Mucosa of descending colon (tissue), 3 donors: Measurements from ENCODE around the gene PTPRJ. TPM values are rescaled to one million over a fixed set of nuclear protein-coding genes. Genes with fewer than 3 reads are reported as not detected.

Source experiments
- ATAC-seq: fragments of 200-7000 bp; cut with Tn5 transposase; one replicate; pipeline ENCODE4 v1.9.1; 2020; ENCODE audit warnings: mild to moderate bottlenecking, moderate library complexity
- DNase-seq, 3 donors: peaks; one replicate each; pipeline ENCODE4 v3.0.0-alpha.2; 2020
- H3K36me3 ChIP-seq: fragments of 200-600 bp; one replicate; pipeline ENCODE4 v1.8.0; 2021; ENCODE audit warnings: low read depth, mild to moderate bottlenecking
- H3K4me1 ChIP-seq: fragments of 200-600 bp; one replicate; pipeline ENCODE4 v1.8.0; 2021; ENCODE audit warnings: low read depth, mild to moderate bottlenecking
- H3K4me3 ChIP-seq: fragments of 200-600 bp; one replicate; pipeline ENCODE4 v1.8.0; 2021; ENCODE audit warnings: mild to moderate bottlenecking
- H3K9me3 ChIP-seq: fragments of 200-600 bp; one replicate; pipeline ENCODE4 v1.8.0; 2021; ENCODE audit warnings: mild to moderate bottlenecking
- intact Hi-C, 2 donors: fragments of 100-400 bp; cut with DNase I in 1 of 2; cut with micrococcal nuclease in 1 of 2; formaldehyde crosslinking; loops; one replicate each; pipeline versions ENCODE4 v1.11.0 to v1.11.1; 2022; cut with DNase I, micrococcal nuclease
- total RNA-seq, 3 donors: library from RNA; stranded (reverse); fragmentation: NEBNext Ultra II Directional in 2 of 3; extraction: Animal tissue kit (Norgen Biotek cat#: 25700) in 2 of 3; gene quantifications; one replicate each; pipeline versions ENCODE4 v1.2.1 to v1.2.4, GENCODE V29; 2021 to 2023
- TF ChIP-seq, protein P1 (sequence below): fragments of 200-600 bp; IDR thresholded peaks from one replicate; pipeline ENCODE4 v1.8.0; 2022; ENCODE audit warnings: antibody characterized with exemption, mild to moderate bottlenecking
- donor health status: DM: no; HTN: no; CAD: no; lungs with moderate emphysema.
- donor health status: DM: no; HTN: no; CAD: no.
- donor health status: DM: no; HTN: yes; CAD: no.

The PTPRJ gene
- total RNA-seq, 3 donors from 2014 or later, result 27.8 to 54.6 (median 44.0) TPM

DNA sequence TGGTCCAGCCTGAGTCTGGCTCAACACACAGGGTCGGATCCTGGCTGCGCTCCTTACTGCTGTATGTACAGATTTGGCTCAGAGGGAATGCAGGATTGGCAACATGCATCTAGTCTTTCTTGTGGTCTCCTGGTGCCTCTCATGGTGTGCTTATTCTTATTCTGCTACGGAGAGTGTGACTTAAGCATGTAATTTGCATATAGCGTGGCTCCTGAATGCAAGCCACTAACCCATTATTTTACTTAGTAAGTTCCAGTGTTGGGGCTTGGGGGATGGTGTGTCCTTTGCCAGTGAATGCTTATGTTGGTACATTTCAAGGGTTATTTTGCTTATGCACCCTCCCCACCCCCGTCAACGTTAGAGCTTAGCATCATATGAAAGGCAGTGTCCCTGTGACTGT lies 51.2 kb downstream of the PTPRJ start:
- TF ChIP-seq, protein P1, sequence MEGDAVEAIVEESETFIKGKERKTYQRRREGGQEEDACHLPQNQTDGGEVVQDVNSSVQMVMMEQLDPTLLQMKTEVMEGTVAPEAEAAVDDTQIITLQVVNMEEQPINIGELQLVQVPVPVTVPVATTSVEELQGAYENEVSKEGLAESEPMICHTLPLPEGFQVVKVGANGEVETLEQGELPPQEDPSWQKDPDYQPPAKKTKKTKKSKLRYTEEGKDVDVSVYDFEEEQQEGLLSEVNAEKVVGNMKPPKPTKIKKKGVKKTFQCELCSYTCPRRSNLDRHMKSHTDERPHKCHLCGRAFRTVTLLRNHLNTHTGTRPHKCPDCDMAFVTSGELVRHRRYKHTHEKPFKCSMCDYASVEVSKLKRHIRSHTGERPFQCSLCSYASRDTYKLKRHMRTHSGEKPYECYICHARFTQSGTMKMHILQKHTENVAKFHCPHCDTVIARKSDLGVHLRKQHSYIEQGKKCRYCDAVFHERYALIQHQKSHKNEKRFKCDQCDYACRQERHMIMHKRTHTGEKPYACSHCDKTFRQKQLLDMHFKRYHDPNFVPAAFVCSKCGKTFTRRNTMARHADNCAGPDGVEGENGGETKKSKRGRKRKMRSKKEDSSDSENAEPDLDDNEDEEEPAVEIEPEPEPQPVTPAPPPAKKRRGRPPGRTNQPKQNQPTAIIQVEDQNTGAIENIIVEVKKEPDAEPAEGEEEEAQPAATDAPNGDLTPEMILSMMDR, result no peak
- no peak for DNase-seq
- intact Hi-C loops, result no loop called here
- H3K4me3 ChIP-seq, result no peak overlapping the region
- no peaks in the 10 kb centered on the region for H3K36me3 ChIP-seq
- no peaks in the 10 kb centered on the region for H3K9me3 ChIP-seq
- peaks cover 6% of the 10 kb centered on the region for H3K4me1 ChIP-seq
- no peak for ATAC-seq

DNA sequence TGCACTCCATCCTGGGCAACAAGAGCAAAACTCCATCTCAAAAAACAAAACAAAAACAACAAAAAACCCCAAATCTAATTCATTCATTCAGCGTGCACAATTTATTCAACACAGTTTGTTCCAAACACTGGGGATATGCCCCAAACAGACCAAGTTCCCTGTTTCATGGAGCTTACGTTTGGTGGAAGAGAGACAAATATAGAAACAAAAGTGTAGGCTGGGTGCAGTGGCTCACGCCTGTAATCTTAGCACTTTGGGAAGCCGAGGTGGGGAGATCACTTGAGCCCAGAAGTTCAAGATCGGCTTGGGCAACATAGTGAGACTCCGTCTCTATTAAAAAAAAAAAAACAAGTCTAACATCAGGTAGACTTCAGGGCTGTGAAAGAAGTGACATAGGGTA lies 52.4 kb downstream of the PTPRJ start:
- TF ChIP-seq, protein P1, result no peak
- H3K4me1 ChIP-seq, result peaks cover 6% of the 10 kb centered on the region
- H3K36me3 ChIP-seq, result no peaks in the 10 kb centered on the region
- no peak for DNase-seq
- no peaks in the 10 kb centered on the region for H3K9me3 ChIP-seq
- intact Hi-C loops, result no loop called here
- no peak for ATAC-seq
- no peak overlapping the region for H3K4me3 ChIP-seq

DNA sequence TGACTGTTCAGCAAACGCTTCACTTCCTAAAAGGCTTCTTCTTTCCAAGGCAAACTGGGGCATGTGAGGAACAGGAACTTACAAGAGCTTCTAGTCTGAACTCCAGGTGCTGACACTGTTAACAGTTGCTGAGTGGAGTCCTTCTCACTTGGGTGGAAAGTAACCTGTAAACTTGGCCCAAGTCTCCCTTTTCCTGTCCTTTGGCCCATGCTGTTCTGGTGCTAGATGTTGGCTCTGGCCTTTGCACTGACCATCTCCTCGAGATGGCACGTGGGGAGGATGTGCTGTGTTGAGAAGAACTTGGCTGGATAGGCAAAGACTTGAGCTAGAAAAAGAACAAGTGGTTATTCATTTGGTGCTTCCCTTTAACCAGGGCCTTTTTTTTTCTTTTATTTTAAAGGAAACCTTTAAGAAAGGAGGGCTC lies 53.6 kb downstream of the PTPRJ start:
- TF ChIP-seq, protein P1, result no peak
- Histone ChIP-seq H3K4me1 (peaks cover 3% of the 10 kb centered on the region), H3K36me3 (no peaks in the 10 kb centered on the region), H3K4me3 (no peak overlapping the region), H3K9me3 (no peaks in the 10 kb centered on the region)
- intact Hi-C loops, result no loop called here
- DNase-seq, result no peak
- peak; percentile 8 for ATAC-seq

DNA sequence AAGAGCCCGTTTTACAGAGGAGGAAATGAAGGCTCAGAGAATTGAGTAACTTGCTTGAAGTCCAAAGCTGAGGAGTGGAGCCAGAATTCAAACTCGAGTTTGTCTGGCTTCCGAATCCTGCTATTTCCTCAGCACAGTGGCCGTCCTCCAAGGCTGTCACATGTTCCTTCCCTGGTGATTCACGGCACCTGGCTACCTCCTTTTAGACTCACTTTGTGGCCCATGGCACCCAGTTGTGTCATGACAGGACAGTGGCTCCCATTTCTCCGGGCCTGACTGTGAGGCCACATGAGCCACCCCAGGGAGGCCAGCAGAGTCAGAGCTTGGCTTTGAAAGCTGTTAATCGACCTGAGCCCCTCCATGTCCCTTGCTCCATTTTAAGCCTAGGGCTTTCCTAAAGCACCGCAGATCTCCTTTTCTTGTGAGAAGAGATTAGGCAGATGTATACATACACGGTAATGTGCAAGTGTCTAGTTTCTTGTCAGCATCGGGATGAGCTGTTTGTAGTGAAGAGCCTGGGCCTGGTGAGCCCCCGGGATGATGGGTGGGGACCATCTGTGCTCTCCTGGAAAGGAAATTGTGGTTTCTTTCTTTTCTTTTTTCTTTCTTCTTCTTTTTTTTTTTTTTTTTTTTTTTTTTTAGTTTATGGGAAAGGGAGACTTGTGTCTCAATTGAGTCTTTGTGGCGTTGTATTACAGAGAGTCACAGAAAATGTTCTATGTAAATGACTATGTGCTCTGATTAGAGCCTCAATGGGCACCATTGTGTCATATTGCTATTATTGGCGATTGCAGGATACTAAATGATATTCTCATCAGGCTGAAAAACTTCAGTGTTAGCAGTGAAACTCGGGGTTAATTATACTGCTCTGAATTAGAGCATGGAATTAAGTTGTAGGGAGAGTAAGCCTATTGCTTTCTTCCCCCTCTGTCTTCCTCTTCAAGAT lies 54.8 kb downstream of the PTPRJ start:
- ATAC-seq (no peak), DNase-seq (no peak)
- H3K36me3 ChIP-seq, result no peaks in the 10 kb centered on the region
- H3K9me3 ChIP-seq, result no peaks in the 10 kb centered on the region
- no peak overlapping the region for H3K4me3 ChIP-seq
- intact Hi-C loops, result no loop called here
- no peaks in the 10 kb centered on the region for H3K4me1 ChIP-seq
- TF ChIP-seq, protein P1, result no peak

DNA sequence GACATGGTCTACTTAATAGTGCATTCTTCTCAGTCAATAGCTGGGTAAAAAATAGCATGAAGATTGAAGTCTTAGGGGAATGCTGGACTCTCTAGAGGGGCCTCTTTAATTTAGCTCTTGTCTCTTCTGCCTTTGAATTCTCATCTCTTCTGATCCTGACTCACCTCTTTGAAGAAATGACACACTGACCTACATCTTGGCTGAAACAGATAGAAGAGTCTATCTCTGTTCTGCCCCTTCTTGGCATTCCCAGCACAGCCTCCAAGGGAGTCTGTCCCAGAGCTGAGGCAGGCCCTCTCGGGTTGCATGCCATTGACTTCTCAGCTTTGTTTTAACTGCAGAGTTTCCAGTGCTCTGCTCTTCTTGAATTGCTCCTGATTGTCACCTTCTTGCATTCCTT lies 55.7 kb downstream of the PTPRJ start:
- no peak for DNase-seq
- Histone ChIP-seq H3K4me3 (no peak overlapping the region), H3K4me1 (no peaks in the 10 kb centered on the region), H3K36me3 (no peaks in the 10 kb centered on the region), H3K9me3 (no peaks in the 10 kb centered on the region)
- TF ChIP-seq, protein P1, result no peak
- ATAC-seq, result no peak
- intact Hi-C loops, result no loop called here
